ENCODE results near the gene NEK5.

NEK5 gene

GRCh38 chr13:52024481-52024880 is 104.4 kb downstream of the NEK5 start, which contains the start of gene UTP14C:
TSS of gene UTP14C (plus strand) at chr13:52024691. CDS start at chr13:52028805, 4,114 bp downstream.
- FAIRE-seq = no peak
- DNase-seq (ENCODE audit: insufficient read length, low spot score) = no peak
- TF ChIP-seq CTCF (IDR thresholded peaks at IDR 0.05; ENCODE audit: insufficient read depth, missing control alignments) = no peak

GRCh38 chr13:52022356-52022755 is 106.5 kb downstream of the NEK5 start:
- DNase-seq (ENCODE audit: insufficient read length, low spot score) = no peak
- no peak for TF ChIP-seq CTCF (IDR thresholded peaks at IDR 0.05; ENCODE audit: insufficient read depth, missing control alignments)
- FAIRE-seq = no peak

- FAIRE-seq (no peak), DNase-seq (ENCODE audit: insufficient read length, low spot score) (no peak)
- no peak for TF ChIP-seq CTCF (IDR thresholded peaks at IDR 0.05; ENCODE audit: insufficient read depth, missing control alignments)
Measured at GRCh38 chr13:52020191-52020590, 108.7 kb downstream of the NEK5 start.

GRCh38 chr13:52016296-52016695 is 112.6 kb downstream of the NEK5 start:
- no peak for TF ChIP-seq CTCF (IDR thresholded peaks at IDR 0.05; ENCODE audit: insufficient read depth, missing control alignments)
- DNase-seq (ENCODE audit: insufficient read length, low spot score) = no peak
- FAIRE-seq = no peak

- FAIRE-seq = no peak
Measured at GRCh38 chr13:52012512-52012836, 116.4 kb downstream of the NEK5 start.

GRCh38 chr13:52011632-52012511 is 117.0 kb downstream of the NEK5 start, which contains the start of gene ALG11:
TSS of gene ALG11 (plus strand) at chr13:52012398. CDS start at chr13:52012419, 21 bp downstream.
- peak; percentile 91 for DNase-seq (ENCODE audit: insufficient read length, low spot score)
- no peak for TF ChIP-seq CTCF (IDR thresholded peaks at IDR 0.05; ENCODE audit: insufficient read depth, missing control alignments)
- FAIRE-seq = no peak

More at GRCh38 chr13:52012512-52012836, 116.4 kb downstream of the NEK5 start:
- no peak for TF ChIP-seq CTCF (IDR thresholded peaks at IDR 0.05; ENCODE audit: insufficient read depth, missing control alignments)
- no peak for DNase-seq (ENCODE audit: insufficient read length, low spot score)

Data from D721Med (cell line).